Measurements from ENCODE around the gene DUSP16.
"Not testable (repeated sequence)": the region's sequence is repeated elsewhere in the genome, so short reads cannot be mapped to it uniquely, and the experiment has no call there.

DUSP16 gene

DNA sequence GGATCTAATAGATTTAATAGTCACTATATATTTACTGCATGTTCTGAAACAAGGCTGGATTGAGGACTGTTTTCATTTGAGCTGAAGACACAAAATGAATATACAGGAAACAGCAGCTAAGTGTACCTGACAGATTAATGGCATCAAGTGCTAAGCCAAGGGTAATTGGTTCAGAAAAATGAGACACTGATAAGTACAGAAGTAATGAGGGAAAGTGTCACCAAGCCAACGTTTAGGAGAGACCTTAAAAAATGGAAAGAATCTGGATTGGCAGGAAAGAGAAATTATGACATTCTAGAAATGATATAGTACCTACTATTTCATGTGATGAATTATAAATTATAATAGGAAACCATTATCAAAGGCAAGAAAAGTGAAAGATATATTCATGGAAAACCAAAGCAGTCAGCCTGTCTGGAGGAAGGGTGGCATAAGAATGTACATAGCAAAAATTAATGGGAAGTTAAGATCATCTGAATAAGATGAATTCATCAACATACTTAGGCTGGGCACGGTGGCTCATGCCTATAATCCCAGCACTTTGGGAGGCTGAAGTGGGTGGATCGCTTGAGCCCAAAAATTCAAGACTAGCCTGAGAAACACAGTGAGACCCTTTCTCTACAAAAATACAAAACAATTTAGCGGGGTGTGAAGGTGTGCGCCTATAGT, 21.0 kb upstream of the DUSP16 start:
- no peak for DNase-seq (ENCODE audit: low read depth)

DNA sequence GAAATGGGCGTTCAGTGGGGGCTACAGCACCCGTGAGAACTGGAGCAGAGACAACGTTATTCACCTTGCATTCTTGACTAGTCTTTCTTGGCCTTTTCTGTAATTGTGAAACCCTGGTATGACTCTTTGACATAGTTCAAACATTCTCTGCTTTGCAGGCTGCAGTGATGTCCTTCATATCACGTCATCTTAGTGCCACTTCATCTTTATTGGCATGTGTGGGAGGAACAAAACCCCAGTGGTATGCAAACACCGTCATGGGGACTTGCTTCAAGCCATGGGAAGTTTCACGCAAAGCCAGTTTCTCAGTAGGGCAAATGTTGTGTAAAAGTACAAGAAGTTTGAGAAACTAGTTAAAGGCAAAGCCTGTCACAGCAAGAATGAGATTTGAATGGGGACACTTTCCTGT, 20.2 kb upstream of the DUSP16 start:
- no peak for DNase-seq (ENCODE audit: low read depth)

DNA sequence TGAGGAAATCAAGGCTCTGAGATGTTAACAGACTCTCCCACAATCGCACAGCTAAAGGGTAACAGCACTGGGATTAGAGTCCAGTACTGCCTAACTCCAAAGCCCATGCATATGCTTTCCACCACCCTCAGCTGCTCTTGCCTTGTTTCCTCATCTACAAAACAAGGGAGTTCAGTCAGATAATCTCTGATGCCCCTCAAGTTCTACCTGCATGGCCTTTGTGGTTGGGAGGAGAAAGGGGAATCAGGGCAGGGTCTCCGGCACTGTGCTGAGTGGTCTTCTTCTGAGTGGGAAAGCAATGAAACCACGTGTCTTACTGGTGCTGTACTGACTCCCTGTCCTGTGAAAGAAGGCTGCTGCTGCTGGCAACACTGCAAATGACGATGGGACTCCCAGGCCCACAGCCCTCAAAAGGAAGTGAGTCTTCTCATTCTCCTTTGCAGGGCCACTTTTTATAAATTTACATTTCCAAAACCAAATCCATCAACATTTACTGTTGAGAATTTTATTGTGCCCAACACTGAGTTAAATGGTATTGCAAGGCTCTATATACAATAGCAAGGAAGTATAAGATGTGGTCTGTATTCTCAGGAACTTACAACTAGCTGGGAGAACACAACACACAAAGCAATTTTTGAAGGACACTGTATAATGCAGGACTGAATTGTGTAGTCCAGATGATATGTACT, 19.7 kb upstream of the DUSP16 start:
- no peak for DNase-seq (ENCODE audit: low read depth)

DNA sequence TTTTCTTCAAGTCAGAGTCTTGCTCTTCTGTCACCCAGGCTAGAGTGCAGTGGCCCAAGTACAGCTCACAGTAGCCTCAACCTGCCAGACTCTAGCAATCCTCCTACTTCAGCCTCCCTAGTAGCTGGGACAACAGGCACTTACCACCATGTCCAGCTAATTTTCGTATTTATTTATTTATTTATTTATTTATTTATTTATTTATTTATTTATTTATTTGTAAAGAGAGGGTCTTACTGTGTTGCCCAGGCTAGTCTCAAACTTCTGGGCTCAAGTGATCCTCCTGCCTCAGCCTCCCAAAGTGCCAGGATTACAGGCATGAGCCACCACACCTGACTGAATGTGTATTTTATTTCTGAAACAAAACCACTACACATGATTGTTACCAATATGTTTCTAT, 18.1 kb upstream of the DUSP16 start:
- not testable (repeated sequence) for DNase-seq (ENCODE audit: low read depth)

DNA sequence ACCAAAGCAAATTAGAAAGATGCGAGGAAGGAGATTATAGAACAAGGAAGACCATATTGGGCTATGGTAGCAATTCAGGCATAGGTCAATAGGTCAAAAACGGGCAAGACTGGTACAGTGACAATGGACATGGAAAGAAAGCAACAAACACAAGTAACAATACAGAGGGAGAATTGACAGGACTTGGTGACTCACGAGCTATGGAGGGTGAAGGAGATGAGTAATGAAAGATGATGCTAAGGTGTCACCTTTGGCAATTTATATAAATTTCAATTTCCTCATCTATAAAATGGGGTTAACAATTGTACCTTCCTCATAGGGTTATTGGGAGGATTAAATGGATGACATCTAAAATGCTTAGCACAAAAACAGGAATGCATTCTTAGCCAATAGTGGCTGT, 15.1 kb upstream of the DUSP16 start:
- DNase-seq (ENCODE audit: low read depth): no peak

DNA sequence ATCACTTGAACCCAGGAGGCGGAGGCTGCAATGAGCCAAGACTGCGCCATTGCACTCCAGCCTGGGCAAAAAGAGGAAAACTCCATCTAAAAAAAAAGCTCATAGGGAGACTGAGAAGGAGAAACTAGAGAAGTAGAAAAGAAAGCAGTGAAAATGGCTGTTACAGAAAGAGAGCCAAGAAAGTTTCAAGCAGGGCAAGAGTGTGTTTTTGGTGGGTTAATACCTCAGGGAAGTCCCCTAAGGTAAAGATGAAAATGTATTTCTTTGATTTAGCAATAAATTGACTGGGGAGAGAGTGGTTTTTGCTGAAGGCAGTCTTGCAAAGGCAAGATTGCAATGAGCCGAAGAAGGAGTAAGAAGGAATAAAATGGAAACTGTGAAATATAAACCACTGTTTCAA, 10.0 kb upstream of the DUSP16 start:
- DNase-seq (ENCODE audit: low read depth): no peak

DNA sequence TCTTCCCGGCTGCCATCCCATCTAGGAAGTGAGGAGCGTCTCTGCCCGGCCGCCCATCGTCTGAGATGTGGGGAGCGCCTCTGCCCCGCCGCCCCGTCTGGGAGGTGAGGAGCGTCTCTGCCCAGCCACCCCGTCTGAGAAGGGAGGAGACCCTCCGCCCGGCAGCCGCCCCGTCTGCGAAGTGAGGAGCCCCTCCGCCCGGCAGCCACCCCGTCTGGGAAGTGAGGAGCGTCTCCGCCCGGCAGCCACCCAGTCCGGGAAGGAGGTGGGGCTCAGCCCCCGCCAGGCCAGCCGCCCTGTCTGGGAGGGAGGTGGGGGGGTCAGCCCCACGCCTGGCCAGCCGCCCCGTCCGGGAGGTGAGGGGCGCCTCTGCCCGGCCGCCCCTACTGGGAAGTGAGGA, 3.3 kb upstream of the DUSP16 start:
- DNase-seq (ENCODE audit: low read depth): not testable (repeated sequence)

DNA sequence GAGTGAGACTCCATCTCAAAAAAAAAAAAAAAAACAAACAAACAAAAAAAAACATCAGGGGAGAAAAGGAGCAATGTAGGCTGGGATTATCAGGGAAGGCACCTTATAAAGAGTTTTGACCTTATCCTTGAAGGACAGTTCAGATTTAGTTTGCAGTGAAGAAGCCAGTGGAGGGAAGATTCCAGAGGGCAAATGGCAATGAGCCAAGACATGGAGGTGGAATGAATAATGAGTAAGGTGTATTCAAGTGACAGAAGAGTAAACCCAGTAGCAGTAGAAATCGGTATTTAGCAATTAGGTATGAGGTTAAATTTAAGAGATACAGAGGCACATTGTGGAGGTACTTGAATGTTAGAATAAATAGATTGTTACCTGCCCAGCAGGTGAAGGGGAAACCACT, 2.2 kb upstream of the DUSP16 start:
- no peak for DNase-seq (ENCODE audit: low read depth)

DNA sequence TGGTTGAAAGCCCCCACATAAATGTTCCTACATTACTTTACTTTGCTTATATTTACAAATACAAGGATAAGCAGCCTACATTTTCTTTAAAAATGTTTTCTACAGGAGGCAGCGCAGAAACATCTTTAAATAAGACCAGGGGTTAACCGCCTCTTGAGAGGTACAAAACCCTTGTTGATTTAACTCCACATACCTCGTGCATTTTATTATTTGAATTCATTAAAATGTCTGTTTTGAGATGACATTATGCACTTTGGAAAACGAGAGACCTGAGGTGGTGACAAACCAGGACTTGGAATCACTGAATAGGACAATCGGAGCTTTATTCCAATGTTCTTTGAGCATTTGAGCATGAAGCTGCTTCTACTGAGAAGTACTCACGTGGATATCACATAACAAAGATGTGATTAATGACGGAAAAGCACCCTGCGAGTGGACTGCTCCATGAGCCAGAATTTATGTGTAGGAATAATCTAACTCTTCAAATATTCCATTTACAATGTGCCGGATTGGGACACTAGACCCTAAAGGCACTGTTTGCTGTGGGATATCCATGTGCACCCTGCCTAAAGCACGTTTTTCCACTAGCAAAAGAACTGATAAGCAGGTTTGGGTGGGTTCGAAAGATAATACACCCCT, 746 bp upstream of the DUSP16 start:
- no peak for DNase-seq (ENCODE audit: low read depth)

DNA sequence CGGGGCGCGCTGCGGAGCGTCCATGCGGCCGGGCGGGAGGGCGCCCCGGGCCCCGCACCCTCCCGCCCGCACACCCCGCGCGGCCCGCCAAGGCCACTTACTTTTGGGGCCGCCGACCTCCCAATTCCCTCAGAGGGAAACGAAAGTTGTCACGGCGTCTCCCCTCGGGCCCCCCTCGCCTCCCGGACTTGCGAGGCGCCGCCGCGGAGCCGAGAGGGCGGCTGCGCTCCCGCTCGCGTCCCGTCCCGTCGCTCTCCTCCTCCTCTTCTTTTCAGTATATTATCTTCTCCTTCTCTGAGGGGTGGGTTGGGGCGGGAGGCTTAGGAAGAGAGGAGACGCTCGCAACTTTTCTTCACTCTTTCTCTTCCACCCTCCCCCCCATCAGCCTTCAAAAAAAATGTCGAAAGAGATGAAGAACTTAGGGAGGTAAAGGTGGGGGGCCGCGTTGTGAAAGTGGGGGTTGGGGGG, 613 bp downstream of the DUSP16 start:
- DNase-seq (ENCODE audit: low read depth): no peak

DNA sequence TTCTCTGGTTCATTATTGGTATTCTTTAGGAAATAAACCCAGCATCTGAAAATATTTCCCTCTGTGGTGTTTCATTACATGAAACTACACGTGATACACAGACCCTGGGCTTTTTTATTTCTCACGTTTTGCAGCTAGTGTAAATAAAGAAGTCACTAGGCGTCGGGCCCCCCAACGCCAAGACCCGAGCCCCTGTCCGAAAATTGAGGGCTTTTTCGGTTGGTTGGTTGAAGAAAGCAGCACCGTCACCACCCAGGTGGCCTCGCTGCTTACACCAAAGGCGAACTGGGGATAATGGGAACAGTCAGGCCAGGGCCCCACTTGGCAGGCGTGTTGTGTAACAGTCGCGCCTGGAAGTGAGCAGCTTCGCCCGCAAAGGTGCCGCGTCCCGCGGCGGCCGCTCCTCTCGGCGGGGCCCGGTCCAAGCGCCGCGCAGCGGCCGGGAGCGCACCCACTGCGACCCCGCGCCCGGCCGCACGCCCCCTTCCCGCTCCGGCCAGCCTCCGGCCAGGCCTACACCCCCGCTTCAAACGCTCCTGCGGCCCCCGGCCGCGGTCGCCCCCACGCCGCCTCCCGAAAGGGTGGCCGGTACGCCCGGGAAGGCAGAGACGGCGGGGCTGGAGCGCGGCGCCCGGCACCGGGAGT, 1.2 kb downstream of the DUSP16 start:
- peak; percentile 11 for DNase-seq (ENCODE audit: low read depth)

DNA sequence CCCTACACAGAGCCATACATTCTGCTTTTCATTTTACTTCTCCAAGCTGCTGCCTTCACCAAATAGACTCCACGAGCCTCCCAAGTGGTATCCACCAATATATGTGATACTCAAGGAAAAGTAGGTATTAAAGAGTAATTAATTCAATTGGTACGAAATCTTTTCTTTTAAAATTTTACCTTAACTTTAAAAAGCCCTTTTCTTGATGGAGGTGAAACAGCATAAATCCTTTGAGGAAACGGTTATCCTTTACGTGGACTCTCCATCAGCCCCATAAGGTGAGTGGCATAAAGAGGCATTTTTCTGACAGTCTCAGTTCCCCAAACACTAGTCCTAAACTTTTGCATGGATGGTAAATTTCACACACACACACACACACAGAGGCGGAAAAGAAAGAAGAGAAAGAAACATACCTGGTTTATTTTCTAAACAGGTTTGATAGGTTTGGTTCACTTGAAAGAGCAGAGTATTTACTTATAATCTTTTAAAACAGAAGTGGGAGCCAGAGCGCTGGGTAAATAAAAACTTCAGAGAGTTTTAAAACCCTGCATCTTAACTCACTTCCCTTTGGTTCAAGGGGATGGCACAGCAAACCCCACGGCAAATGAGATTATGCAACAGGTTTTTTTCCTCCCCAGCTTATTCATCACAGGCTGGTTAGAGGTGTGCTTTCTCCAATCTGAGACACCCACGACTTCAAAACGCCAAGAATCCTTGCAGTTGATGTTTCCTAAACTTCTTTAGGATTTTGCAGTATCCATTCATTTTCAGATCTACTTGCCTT, 1.9 kb downstream of the DUSP16 start:
- DNase-seq (ENCODE audit: low read depth): no peak

DNA sequence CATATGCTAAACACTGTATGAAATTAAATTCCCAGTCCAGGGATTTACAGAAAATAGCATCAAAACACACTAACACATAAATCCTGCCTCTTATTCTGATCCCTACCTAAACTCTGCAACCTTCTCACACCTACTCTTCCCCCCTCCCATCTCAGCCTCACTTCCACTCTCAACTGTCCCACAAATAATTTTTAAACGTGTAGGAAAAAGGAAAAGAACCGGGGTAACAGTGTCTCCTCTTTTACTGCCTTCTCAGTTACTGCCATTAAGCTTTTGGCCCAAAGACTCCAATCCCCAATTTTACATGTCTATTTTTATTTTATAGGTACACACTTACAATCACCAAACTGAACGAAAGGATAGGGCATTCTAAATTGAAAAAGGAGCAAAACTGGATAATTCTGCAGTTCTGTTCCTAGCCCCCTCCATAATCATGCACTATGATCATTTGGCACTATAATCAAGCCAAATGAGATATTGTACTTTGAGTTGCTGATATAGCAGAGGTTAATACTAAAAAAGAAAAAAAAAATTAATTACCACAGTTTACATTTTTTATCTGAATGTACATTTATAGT, 2.9 kb downstream of the DUSP16 start:
- no peak for DNase-seq (ENCODE audit: low read depth)

DNA sequence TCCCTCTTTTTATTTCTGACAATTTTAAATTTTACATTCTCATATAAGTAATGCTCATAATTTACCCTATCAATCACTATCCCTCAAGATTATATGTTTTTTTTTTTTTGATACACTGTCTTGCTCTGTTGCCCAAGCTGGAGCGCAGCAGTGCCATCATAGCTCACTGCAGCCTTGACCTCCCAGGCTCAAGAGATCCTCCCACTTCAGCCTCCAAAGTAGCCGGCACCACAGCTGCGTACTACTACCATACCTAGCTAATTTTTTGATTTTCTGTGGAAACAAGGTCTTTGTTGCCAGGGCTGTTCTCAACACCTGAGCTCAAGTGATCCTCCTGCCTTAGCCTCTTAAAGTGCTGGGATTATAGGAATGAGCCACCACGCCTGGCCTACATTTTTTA, 4.4 kb downstream of the DUSP16 start:
- DNase-seq (ENCODE audit: low read depth): no peak

DNA sequence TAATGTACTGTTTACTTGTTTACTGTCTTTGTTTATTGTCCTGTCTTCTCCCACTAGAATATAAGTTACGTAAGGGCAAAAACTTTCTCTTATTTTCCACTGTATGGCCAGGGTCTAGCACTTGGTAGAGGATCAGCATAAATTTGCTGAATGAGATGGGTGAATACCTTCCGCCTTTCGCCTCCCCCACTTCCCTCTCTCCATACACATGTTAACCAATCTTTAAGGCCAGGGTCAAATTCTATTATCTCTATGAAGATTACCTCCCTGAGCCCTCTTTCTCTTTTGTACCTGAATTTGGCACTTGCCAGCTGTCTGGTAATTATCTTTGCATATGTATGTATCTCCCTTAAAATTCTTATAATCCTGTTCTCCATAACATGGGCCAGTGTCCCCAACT, 4.9 kb downstream of the DUSP16 start:
- DNase-seq (ENCODE audit: low read depth): no peak

DNA sequence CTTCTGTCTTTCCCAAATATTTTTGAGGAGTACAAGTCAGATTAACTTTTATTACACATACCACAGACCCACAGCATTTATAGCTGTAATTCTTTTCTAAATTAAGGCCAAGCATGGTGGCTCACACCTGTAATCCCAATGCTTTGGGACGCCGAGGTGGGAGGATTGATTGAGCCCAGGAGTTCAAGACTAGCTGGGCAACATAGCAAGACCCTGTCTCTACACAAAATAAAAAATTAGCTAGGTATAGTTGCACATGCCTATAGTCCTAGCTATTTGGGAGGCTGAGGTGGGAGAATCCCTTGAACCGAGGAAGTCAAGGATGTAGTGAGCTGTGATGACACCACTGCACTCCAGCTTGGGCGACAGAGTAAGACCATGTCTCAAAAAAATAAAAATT, 7.0 kb downstream of the DUSP16 start:
- DNase-seq (ENCODE audit: low read depth): no peak

DNA sequence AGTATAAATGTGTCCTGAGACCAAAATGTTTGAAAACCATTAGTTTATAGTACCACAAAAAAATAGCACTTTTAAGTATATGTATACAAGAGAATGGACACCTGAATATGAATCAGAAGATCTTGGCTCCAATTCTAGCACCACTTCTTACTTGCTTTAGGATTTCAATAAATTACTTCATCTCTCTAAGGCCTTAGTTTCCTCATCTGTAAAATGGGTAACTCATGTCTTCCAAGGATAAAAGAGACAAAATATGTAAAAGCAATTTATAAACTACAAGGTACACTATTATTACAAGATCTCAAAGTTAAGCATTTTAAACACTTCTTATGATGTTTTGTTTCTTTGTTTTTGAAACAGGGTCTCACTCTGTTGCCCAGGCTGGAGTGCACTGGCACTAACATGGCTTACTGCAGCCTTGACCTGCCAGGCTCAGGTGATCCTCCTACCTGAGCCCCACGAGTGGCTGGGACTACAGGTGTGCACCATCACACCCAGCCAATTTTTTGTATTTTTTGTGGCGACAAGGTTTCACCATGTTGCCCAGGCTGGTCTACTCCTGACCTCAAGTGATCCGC, 9.4 kb downstream of the DUSP16 start:
- DNase-seq (ENCODE audit: low read depth): no peak

DNA sequence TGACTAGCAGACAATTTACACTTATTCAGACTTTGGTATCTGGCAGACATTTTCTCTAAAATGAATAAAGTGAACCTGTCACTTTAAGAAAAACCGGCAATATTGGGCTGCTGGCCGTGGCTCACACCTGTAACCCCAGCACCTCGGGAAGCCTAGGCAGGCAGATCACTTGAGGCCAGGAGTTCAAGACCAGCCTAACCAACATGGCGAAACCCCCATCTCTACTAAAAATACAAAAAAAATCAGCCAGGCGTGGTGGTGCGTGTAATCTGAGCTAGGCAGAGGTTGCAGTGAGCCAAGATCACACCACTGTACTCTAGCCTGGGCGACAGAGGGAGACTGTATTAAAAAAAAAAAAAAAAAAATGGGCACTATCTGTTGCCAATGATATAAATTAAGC, 11.5 kb downstream of the DUSP16 start:
- DNase-seq (ENCODE audit: low read depth): no peak

DNA sequence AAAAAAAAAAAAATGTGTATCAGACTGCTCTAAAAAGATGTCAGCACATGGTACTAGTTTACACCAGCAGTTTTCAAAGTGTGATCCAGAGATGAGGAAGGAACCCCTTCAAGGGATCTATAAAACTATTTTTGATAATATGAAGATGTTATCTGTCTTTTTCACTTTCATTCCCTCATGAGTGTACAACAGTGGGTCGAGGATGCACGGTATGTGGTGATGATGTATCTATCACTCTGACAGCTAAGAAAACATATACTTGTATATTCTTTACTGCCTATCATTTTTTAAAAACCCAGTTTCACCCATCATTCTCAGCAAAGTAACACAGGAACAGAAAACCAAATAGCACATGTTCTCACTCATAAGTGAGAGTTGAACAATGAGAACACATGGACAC, 12.4 kb downstream of the DUSP16 start:
- DNase-seq (ENCODE audit: low read depth): no peak

DNA sequence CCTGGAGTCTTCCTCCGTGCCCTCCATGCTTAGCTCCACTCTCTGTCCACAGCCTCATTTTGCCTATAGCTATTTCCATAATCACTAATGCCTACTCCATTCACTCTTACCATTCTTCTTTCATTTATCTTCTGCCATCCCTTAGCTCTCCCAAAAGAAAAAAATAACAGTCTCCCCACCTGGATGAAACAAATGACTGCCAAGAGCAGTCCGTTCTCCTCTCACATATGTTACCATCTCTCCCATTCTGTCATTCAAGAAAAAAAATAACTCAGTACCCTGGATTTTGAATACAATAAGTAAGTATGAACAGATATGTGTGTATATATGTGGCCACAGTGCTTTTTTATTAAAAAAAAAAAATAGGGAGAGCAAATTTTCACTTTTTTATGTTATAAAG, 13.2 kb downstream of the DUSP16 start:
- DNase-seq (ENCODE audit: low read depth): no peak

DNA sequence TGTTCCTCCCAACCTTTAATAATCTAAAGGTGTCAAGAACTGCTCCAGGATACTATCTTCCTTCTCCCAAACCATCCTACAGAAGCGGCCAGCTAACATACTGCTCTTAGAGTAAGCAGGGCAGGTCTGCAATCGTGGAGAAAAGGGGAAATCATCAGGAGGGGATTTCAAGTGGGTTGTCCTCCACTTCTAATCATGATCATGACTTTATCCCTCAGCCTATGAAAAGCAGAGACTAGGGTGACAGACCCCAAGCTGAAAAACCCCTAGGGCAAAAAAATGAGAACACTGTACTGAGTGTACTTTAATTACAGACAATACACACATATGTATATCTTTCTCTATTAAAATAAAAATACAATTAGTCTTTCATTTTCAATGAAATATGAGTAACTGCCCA, 13.9 kb downstream of the DUSP16 start:
- DNase-seq (ENCODE audit: low read depth): no peak
